Measurements from ENCODE around the gene ARMC8.
A peak's percentile ranks its signal among the peaks of the same experiment; 100 is the strongest.

The ARMC8 gene

DNA sequence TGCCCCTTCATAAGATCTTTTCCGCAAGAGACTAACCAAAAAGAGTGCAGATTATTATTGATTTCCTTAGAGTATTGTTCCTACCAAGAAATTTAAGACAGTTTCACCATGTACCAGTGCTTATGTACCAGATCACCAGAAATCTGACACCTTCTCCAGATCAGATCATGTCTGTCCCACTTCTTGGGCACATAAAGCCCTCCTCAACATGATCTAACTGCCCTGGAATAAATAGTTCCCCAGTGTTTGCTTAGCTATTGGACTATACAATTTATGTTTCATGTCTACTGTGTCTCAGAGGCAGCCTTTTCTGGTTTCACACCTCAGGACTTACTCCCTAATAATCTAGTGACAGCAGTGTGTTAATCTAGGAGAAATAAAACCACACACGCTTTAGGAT lies 95.7 kb downstream of the ARMC8 start:
- no peak overlapping the region for H3K4me3 ChIP-seq (ENCODE audit: control insufficient read depth, low read depth, low read length)
- TF ChIP-seq, protein P1, sequence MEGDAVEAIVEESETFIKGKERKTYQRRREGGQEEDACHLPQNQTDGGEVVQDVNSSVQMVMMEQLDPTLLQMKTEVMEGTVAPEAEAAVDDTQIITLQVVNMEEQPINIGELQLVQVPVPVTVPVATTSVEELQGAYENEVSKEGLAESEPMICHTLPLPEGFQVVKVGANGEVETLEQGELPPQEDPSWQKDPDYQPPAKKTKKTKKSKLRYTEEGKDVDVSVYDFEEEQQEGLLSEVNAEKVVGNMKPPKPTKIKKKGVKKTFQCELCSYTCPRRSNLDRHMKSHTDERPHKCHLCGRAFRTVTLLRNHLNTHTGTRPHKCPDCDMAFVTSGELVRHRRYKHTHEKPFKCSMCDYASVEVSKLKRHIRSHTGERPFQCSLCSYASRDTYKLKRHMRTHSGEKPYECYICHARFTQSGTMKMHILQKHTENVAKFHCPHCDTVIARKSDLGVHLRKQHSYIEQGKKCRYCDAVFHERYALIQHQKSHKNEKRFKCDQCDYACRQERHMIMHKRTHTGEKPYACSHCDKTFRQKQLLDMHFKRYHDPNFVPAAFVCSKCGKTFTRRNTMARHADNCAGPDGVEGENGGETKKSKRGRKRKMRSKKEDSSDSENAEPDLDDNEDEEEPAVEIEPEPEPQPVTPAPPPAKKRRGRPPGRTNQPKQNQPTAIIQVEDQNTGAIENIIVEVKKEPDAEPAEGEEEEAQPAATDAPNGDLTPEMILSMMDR (IDR thresholded peaks at IDR 0.05; ENCODE audit: control insufficient read depth, insufficient read depth, low read depth, low read length, missing control alignments), result no peak
- no peak for DNase-seq (ENCODE audit: low read depth)

DNA sequence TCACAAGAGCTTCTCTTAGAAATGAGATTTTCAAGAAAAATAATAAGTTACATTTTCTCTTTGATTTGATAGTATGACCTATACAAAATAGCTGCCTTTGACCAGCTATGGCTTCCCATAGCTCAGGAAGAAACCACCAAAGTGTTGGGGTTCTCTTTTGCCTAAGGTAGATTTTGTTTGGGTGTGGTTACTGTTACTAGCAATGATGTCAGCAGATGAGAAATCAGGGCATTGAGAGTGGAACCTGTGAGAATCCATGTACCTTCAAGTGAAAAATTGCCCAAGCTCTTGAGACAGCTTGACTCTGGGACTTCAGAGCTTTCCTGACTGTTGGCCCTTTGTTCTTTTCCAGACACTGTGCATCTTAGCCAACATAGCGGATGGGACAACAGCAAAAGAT lies 97.0 kb downstream of the ARMC8 start:
- TF ChIP-seq, protein P1 (IDR thresholded peaks at IDR 0.05; ENCODE audit: control insufficient read depth, insufficient read depth, low read depth, low read length, missing control alignments), result no peak
- no peak overlapping the region for H3K4me3 ChIP-seq (ENCODE audit: control insufficient read depth, low read depth, low read length)
- DNase-seq (ENCODE audit: low read depth), result no peak

DNA sequence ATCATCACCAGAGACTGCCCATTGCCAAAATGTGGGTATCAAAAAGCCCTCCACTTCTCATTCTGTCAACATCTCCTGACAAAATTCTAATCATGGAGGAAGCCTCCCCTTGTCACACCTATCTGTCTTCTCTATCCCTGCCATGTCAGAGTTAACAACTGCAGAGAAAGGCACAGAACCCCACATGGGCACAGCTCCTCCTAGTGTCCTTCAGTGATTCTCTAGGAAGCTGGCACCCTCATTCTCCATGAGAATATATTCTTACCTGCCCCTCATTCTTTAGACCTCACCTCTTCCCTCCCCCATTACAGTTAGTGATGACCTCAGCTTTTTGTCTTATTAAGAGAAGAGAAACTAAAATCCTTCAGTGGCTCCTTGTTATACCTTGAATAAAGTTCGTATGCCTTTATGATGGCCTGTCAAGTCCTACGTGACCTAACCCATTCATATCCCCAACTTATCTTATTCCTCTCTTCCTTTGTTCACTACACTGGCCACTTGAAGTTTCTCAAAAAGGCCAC lies 97.9 kb downstream of the ARMC8 start:
- TF ChIP-seq, protein P1 (IDR thresholded peaks at IDR 0.05; ENCODE audit: control insufficient read depth, insufficient read depth, low read depth, low read length, missing control alignments), result peak; percentile 16
- no peak overlapping the region for H3K4me3 ChIP-seq (ENCODE audit: control insufficient read depth, low read depth, low read length)

DNA sequence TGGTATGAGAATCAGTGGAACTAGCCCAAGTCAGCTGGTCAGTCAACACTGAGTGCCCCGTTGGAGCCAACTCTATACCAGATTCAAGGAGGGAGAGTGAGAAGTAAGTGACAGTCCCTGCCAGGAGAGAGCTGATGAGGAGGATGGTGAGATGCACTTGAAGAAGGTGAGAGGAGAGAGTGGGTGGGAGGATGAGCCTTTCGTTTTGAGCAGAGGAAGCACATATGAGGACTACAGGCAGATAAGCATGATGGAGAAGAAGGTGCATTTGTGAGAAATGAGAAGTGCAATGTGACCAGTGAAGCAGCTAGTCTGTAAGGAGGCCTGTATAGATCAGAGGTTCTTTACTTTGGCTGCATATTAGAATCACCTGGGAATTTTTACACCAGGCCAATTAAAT lies 102.2 kb downstream of the ARMC8 start:
- TF ChIP-seq, protein P1 (IDR thresholded peaks at IDR 0.05; ENCODE audit: control insufficient read depth, insufficient read depth, low read depth, low read length, missing control alignments), result no peak

More for the DNA sequence above, 97.9 kb downstream of the ARMC8 start:
- no peak for DNase-seq (ENCODE audit: low read depth)

DNA sequence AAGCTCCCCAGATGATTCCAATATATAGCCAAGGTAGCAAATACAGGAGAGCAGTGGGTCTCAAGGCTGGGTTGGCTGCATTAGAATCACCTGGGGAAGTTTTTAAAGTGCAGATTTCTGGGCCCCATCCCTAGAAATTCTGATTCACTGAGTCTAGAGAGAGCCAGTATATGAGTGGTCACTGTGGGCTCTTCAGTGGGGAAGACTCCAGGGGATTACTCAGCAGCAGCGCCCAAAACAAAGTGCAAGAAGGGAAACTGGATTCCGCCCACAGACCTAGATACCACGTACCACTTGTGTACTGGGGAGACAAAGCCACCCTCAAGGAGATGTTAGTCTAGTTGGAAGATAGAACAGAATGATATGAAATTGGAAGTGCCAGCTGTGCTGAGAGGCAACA lies 102.6 kb downstream of the ARMC8 start:
- DNase-seq (ENCODE audit: low read depth), result no peak
- H3K4me3 ChIP-seq (ENCODE audit: control insufficient read depth, low read depth, low read length), result no peak overlapping the region
- TF ChIP-seq, protein P1 (IDR thresholded peaks at IDR 0.05; ENCODE audit: control insufficient read depth, insufficient read depth, low read depth, low read length, missing control alignments), result no peak

More for the DNA sequence above, 102.2 kb downstream of the ARMC8 start:
- H3K4me3 ChIP-seq (ENCODE audit: control insufficient read depth, low read depth, low read length), result no peak overlapping the region
- no peak for DNase-seq (ENCODE audit: low read depth)

DNA sequence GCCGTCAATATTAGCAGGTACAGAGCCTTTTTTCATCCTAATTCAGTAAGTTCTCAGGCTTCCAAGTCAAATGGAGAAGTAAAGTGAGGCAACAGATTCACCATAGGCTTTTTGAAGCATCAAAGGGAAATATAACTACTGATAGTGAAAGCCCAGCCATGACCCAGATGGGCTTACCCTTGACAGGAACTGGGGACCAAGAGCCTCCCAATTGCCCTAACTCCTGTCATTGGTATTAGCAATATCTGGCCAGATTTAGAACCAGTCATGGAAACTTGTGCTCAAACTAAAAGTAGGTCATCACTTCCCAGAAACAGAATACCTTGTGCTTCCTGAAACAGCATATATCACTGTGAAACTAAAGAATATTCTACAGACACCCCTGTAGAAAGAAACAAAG lies 109.5 kb downstream of the ARMC8 start:
- TF ChIP-seq, protein P1 (IDR thresholded peaks at IDR 0.05; ENCODE audit: control insufficient read depth, insufficient read depth, low read depth, low read length, missing control alignments), result no peak
- H3K4me3 ChIP-seq (ENCODE audit: control insufficient read depth, low read depth, low read length), result no peak overlapping the region
- DNase-seq (ENCODE audit: low read depth), result no peak

All from AG09309 (cell line).